ENCODE measurements around the gene MIDN.
A peak's percentile ranks its signal among the peaks of the same experiment; 100 is the strongest.

DNA sequence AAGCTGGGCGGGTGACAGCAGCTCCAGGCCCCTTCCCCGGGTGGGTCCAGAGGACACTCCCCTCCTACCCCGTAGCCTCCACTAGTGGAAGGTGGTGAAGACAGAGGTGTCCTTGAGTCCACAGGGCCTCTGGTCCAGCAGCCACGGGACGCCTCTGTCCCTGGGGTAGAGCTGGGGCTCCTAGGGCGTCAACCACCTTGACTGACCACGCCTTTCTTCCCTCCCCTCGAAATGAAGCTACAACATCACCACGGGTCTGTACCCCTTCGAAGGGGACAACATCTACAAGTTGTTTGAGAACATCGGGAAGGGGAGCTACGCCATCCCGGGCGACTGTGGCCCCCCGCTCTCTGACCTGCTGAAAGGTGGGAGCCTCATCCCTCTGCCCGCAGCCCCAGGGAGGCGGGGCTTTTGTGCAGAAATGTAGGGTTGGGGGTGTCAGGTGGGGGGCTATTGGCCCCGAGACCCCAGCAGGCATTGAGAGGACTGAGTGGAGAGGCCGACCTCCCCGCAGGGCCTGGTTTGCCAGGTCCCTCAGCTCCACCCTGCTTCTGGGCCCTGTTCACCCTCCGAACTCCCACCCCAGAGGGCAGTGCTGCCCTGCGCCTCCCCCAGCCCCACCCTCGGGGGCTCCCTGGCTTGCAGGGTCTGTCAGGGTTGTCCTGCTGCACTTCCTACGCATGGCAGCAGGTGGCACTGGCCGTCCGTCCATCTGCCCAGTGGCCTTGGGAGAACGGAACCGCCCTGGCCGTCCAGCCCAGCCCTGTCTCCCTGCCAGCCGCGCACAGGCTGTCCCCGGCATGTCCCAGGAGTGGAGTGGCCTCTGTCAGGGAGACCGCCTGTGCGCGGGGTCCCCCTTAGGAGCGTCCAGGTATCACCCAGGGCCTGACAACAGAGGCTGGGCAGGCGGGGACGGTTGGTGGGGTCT is 27.1 kb upstream of the MIDN start:
- TF ChIP-seq CTCF (IDR thresholded peaks at IDR 0.05), result peak; percentile 62 to 84 (median 80)
- no peak for TF ChIP-seq POLR2A (IDR thresholded peaks at IDR 0.05)
